Caco-2 (cell line): Measurements from ENCODE around the gene ITM2C. TPM values are rescaled to one million over a fixed set of nuclear protein-coding genes. Genes with fewer than 3 reads are reported as not detected.

Source experiments
- BruUV-seq: library from RNA; stranded (reverse); fragments of 400-500 nt; replicated peaks from 2 replicates; lab custom pipeline; 2021; lab: Mats Ljungman, UMichigan
- CTCF ChIA-PET: fragments of 300-600 bp; sonication (Branson Sonifier 250); formaldehyde crosslinking; loops from one replicate; lab custom pipeline; 2022; ENCODE audit warnings: antibody characterized with exemption; lab: Charles Lee
- POLR2A ChIA-PET: fragments of 300-600 bp; sonication (Branson Sonifier 250); formaldehyde crosslinking; loops from one replicate; lab custom pipeline; 2022; ENCODE audit warnings: antibody characterized with exemption; lab: Charles Lee
- DNase-seq, 2 experiments: peaks; one replicate each; pipeline versions ENCODE4 v3.0.0 to v3.0.0-alpha.2; 2020 to 2022
- H3K27me3 ChIP-seq: replicated peaks from 2 replicates; pipeline ENCODE4 v1.6.0; 2011; ENCODE audit warnings: low read length; ENCODE audit not compliant: control insufficient read depth, insufficient read depth
- H3K36me3 ChIP-seq: 2 replicates; pipeline ENCODE4 v1.5.1; 2011; ENCODE audit warnings: low read length; ENCODE audit not compliant: control insufficient read depth, insufficient read depth
- H3K4me1 ChIP-seq: fragments of 250-450 bp; sonication (Bioruptor Pico); 2 replicates; pipeline ENCODE4 v1.5.1; 2020; ENCODE audit warnings: mild to moderate bottlenecking
- H3K4me3 ChIP-seq: 2 replicates; pipeline ENCODE4 v1.5.1; 2011; ENCODE audit warnings: low read depth, mild to moderate bottlenecking, control low read depth, low read length
- H3K9me3 ChIP-seq: fragments of 250-450 bp; sonication (Bioruptor Pico); 2 replicates; pipeline ENCODE4 v1.5.1; 2020; ENCODE audit warnings: mild to moderate bottlenecking, moderate library complexity
- H3K27ac Mint-ChIP-seq: one replicate; pipeline ENCODE4 v1.8.0; 2022; ENCODE audit warnings: mixed read lengths; ENCODE audit not compliant: unreplicated experiment
- H3K27me3 Mint-ChIP-seq: one replicate; pipeline ENCODE4 v1.8.0; 2022; ENCODE audit warnings: mixed read lengths; ENCODE audit not compliant: insufficient read depth, unreplicated experiment
- H3K36me3 Mint-ChIP-seq: one replicate; pipeline ENCODE4 v1.8.0; 2022; ENCODE audit warnings: mild to moderate bottlenecking, mixed read lengths; ENCODE audit not compliant: insufficient read depth, unreplicated experiment
- H3K4me1 Mint-ChIP-seq: one replicate; pipeline ENCODE4 v1.8.0; 2022; ENCODE audit warnings: low read depth, mixed read lengths; ENCODE audit not compliant: unreplicated experiment
- H3K4me3 Mint-ChIP-seq: one replicate; pipeline ENCODE4 v1.8.0; 2022; ENCODE audit warnings: mild to moderate bottlenecking, moderate library complexity, mixed read lengths; ENCODE audit not compliant: unreplicated experiment
- H3K9me3 Mint-ChIP-seq: one replicate; pipeline ENCODE4 v1.8.0; 2022; ENCODE audit warnings: mixed read lengths; ENCODE audit not compliant: unreplicated experiment
- intact Hi-C: fragments of 100-400 bp; cut with micrococcal nuclease; formaldehyde crosslinking; loops from one replicate; pipeline ENCODE4 v1.10.0; 2022; ENCODE audit not compliant: unreplicated experiment
- total RNA-seq: library from RNA; stranded (reverse); gene quantifications from 2 replicates; pipeline ENCODE4 v1.2.3, GENCODE V29; 2022
- TF ChIP-seq, protein P1 (sequence below), 2 experiments: fragments of 200-600 bp in 1 of 2; IDR thresholded peaks; 1 replicate in 1 of 2; 2 replicates in 1 of 2; pipeline versions ENCODE4 v1.5.1 to v1.8.0; 2011 to 2022; ENCODE audit warnings: antibody characterized with exemption in 1 of 2, control low read depth in 1 of 2, inconsistent platforms in 1 of 2, low read depth in 1 of 2, low read length in 1 of 2, mild to moderate bottlenecking in 1 of 2, moderate library complexity in 1 of 2; ENCODE audit not compliant: insufficient read depth in 1 of 2, severe bottlenecking in 1 of 2, unreplicated experiment in 1 of 2

The ITM2C gene
- total RNA-seq, 1 experiment from 2014 or later, result 136 TPM

DNA sequence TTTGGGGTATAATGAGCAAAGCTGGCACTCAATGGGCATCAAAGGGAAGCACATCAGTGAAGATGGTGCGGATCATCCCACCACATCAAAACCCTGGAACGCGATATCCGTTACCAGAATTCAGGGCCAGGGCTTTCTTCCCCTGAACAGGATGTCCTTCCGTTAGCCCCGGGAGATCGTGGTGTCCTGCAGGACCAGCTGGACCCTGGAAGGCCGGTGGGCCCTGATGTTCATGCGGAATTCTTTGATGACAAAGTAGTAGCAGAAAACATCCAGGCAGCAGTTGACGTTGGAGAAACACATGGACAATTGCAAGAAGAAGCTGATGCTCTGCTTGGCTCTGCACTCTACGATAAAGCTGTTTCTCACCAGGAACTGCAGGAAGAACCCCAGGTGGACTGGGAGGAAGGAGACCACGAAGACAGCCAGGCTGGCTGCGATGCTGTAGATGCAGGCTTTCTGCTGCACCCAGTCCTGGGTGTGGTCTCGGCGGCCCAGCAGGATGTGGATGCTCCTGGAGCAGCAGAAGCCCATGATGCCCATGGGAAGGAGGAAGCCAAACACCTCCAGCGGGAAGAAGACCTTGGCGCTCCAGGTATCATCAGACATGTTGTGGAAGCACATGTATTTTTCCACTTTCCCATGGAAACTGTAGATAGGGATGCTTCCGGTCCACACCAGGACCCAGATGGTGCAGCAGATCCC, 45.3 kb downstream of the ITM2C start:
- H3K36me3 Mint-ChIP-seq, result no peaks in the 10 kb centered on the region
- TF ChIP-seq, protein P1, sequence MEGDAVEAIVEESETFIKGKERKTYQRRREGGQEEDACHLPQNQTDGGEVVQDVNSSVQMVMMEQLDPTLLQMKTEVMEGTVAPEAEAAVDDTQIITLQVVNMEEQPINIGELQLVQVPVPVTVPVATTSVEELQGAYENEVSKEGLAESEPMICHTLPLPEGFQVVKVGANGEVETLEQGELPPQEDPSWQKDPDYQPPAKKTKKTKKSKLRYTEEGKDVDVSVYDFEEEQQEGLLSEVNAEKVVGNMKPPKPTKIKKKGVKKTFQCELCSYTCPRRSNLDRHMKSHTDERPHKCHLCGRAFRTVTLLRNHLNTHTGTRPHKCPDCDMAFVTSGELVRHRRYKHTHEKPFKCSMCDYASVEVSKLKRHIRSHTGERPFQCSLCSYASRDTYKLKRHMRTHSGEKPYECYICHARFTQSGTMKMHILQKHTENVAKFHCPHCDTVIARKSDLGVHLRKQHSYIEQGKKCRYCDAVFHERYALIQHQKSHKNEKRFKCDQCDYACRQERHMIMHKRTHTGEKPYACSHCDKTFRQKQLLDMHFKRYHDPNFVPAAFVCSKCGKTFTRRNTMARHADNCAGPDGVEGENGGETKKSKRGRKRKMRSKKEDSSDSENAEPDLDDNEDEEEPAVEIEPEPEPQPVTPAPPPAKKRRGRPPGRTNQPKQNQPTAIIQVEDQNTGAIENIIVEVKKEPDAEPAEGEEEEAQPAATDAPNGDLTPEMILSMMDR (IDR thresholded peaks at IDR 0.05; ENCODE audit: insufficient read depth in 1 of 2, low read depth in 1 of 2, low read length in 1 of 2, severe bottlenecking in 1 of 2, unreplicated experiment in 1 of 2), result no peak
- H3K36me3 ChIP-seq, result no peaks in the 10 kb centered on the region
- no peak overlapping the region for H3K4me3 Mint-ChIP-seq
- BruUV-seq, result no TSS peak
- peaks cover 13% of the 10 kb centered on the region for H3K4me1 Mint-ChIP-seq
- no peaks in the 10 kb centered on the region for H3K27me3 ChIP-seq
- no peaks in the 10 kb centered on the region for H3K27me3 Mint-ChIP-seq
- H3K4me1 ChIP-seq, result no peaks in the 10 kb centered on the region
- no peak for DNase-seq
- CTCF ChIA-PET, result no interaction called here
- no peaks in the 10 kb centered on the region for H3K9me3 ChIP-seq
- intact Hi-C loops, result loop anchor here (5.0 kb wide), 1 partner anchor 38 kb away; no protein-coding TSS in a partner anchor
- POLR2A ChIA-PET, result no interaction called here
- H3K4me3 ChIP-seq, result no peak overlapping the region
- H3K27ac Mint-ChIP-seq, result no peak overlapping the region
- no peaks in the 10 kb centered on the region for H3K9me3 Mint-ChIP-seq

DNA sequence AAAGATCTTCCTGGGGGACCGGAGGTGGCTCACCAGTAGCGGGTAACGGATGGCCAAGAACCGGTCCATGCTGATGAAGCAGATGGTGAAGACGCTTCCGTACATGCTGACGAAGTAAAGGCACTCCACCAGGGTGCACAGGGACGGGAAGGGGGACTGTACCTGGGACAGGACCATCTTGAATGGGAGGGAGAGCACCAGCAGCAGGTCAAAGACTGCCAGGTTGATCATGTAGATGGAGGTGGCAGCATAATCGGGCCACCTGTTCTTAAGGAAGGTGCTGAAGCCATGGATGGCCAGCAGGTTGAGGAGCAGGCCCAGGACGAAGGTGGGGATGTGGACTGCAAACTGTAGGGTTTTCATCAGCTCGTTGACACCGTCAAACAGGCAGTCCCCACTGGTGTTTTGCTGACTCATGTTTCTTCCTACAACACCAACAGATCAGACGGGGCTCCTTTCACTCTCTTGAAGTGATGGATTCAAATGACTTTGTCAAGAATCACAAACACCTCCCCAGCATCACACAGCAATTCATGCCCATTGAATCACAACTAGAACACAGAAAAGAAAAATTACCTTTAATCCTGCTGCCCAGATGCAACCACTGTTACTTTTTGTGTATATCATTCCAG, 45.9 kb downstream of the ITM2C start:
- Histone ChIP-seq H3K9me3 (no peaks in the 10 kb centered on the region), H3K36me3 (no peaks in the 10 kb centered on the region), H3K4me3 (no peak overlapping the region), H3K27me3 (no peaks in the 10 kb centered on the region), H3K4me1 (no peaks in the 10 kb centered on the region)
- CTCF ChIA-PET, result no interaction called here
- Mint-ChIP-seq H3K27me3 (no peaks in the 10 kb centered on the region), H3K36me3 (no peaks in the 10 kb centered on the region), H3K9me3 (no peaks in the 10 kb centered on the region), H3K4me1 (peaks cover 13% of the 10 kb centered on the region), H3K4me3 (no peak overlapping the region), H3K27ac (no peak overlapping the region)
- intact Hi-C loops, result loop anchor here (5.0 kb wide), 1 partner anchor 38 kb away; no protein-coding TSS in a partner anchor
- BruUV-seq, result no TSS peak
- no peak for DNase-seq
- POLR2A ChIA-PET, result no interaction called here
- TF ChIP-seq, protein P1 (IDR thresholded peaks at IDR 0.05; ENCODE audit: insufficient read depth in 1 of 2, low read depth in 1 of 2, low read length in 1 of 2, severe bottlenecking in 1 of 2, unreplicated experiment in 1 of 2), result no peak

DNA sequence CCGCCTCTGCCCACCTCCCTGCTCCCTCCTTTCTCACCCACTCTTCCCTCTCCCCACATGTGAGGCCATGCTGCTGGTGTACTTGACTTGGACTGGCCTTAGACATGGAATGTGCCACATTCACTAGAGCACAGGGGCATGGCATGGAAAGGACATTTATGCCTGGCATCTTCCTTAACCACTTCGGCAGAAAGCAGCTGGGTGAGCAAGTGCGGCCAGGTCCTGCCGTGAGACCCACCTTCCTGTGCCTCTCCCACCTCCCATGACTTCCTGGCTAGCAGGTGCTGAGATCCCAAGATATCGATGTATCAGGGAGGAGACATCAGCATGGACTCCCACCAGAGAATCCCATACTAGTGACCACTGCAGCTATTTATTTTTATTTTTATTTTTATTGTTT, 47.3 kb downstream of the ITM2C start:
- Mint-ChIP-seq H3K27ac (no peak overlapping the region), H3K9me3 (no peaks in the 10 kb centered on the region), H3K27me3 (no peaks in the 10 kb centered on the region), H3K4me3 (no peak overlapping the region), H3K36me3 (no peaks in the 10 kb centered on the region), H3K4me1 (peaks cover 5% of the 10 kb centered on the region)
- Histone ChIP-seq H3K9me3 (no peaks in the 10 kb centered on the region), H3K4me3 (no peak overlapping the region), H3K36me3 (no peaks in the 10 kb centered on the region), H3K27me3 (no peaks in the 10 kb centered on the region), H3K4me1 (no peaks in the 10 kb centered on the region)
- no peak for DNase-seq
- intact Hi-C loops, result loop anchor here (5.0 kb wide), 1 partner anchor 40 kb away; no protein-coding TSS in a partner anchor
- TF ChIP-seq, protein P1 (IDR thresholded peaks at IDR 0.05; ENCODE audit: insufficient read depth in 1 of 2, low read depth in 1 of 2, low read length in 1 of 2, severe bottlenecking in 1 of 2, unreplicated experiment in 1 of 2), result no peak
- BruUV-seq, result no TSS peak
- POLR2A ChIA-PET, result no interaction called here
- CTCF ChIA-PET, result no interaction called here
